HG02884 (cell line): ENCODE results near the gene EEA1.

Experiments used
- ATAC-seq: cut with Tn5 transposase; IDR thresholded peaks from one replicate; pipeline ENCODE4 v1.9.1; 2021; ENCODE audit warnings: mild to moderate bottlenecking, moderate library complexity; ENCODE audit not compliant: unreplicated experiment

EEA1 gene

DNA sequence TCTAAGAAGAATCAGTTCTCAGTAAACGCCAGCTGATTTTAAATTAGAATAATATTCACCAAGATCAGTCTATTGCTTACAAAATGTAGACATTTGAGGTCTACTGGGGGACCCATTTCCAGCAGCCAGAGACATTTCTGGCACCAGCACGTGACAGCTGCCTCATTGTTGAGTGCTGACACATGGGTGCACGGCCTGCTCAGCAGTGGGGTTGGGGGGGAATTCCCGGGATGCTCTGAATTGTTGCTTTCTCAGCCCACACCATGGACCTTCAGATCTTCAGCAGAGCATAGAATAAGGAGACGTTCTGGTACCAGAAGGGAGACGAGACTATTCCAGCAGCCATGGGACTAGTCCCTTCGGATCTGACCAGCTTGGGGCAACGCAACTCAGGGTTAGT lies 208.0 kb downstream of the EEA1 start:
- ATAC-seq: no peak
